GM19467 (cell line): ENCODE measurements around the gene ADAMTSL5.
"Not testable (repeated sequence)": the region's sequence is repeated elsewhere in the genome, so short reads cannot be mapped to it uniquely, and the experiment has no call there.

Experiments
- ATAC-seq: cut with Tn5 transposase; IDR thresholded peaks from one replicate; pipeline ENCODE4 v1.9.1; 2021; ENCODE audit warnings: mild to moderate bottlenecking, moderate library complexity; ENCODE audit not compliant: unreplicated experiment

ADAMTSL5 gene

DNA sequence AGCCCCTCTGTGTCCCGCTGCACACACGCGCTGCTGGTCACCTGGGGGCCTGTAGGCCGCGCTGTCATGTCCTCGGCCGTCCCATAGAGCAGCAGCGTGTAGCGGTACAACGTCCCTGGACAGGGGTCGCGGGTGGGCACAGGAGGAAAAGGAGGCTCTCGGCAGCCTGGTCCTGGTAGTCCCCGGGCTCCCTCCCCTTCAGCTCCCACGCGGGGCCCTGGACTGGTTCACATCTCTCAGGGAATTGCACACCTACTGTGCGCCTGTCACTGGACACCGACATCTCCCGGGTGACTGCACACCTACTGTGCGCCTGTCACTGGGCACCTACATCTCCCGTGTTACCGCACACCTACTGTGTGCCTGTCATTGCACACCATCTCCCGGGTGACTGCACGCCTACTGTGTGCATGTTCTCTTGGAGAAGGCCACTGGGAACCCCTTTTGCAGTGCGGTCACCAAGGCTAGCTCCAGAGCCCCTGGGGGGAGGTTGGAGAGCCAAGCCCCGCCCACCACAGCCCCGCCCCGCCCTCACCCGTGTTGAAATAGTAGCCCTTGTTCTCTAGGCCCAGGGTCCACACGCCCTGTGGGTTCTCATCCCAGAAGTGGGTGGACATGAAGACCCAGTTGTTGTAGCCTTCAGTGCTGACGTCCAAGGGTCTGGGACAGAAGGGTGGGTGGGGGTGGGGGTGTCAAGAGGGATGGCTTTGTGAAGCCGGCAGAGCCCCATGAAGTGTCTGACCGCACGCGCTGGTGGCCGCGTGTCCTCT lies 30.3 kb downstream of the ADAMTSL5 start:
- no peak for ATAC-seq

DNA sequence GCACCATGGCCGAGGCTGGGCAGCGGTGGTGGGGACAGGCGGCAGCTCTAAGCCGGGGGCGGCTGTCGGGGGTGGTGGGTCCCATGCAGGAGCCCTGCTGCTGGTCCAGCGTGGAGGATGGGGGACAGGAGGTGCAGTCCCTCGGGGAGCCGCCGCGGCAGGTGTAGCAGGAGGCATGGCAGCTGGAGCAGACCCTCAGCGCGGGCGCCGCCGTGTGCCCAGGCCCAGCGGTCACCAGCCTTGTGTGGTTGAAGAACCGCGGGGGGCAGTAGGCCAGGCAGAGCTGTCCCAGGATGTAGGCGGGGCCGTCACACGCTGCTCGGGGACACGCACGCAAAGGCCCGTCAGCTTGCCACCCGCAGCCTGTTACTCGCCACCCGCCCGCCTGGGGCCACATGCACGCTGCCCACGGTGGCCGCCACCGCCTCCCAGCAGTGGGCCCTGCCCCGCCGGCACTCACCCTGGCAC lies 30.9 kb downstream of the ADAMTSL5 start:
- ATAC-seq, result no peak

DNA sequence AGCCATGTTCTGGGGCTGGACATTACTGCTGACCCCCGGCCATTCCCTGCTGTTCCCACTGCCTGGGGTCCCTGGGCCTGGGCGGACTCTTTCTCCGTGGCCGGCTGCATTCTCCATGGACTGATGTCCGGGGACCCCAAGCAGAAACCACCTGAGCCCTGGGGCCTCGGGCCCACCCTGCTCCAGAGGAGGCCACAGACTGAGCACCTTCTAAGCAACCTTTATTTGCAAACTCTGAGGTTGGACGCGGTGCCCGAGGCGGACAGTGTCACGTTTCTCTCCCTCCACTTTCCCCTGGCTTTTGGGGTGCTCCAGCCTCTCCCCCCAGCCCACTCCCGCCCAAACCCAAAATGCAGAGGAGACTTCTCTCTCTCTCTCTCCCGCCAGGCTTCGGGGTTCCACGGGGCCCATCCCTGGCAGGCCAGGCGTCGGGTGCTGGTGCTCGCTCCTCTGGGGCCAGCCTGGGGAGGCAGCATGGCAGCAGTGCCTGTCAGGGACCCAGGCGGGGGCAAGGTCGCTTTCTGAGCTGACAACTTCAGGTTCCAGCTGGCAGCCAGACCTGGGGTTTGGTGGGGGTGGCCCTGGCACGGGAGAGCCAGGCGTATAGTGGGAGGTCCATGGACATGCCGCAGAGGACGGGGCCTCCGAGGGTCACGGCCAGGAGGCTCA lies 31.5 kb downstream of the ADAMTSL5 start:
- ATAC-seq, result no peak

DNA sequence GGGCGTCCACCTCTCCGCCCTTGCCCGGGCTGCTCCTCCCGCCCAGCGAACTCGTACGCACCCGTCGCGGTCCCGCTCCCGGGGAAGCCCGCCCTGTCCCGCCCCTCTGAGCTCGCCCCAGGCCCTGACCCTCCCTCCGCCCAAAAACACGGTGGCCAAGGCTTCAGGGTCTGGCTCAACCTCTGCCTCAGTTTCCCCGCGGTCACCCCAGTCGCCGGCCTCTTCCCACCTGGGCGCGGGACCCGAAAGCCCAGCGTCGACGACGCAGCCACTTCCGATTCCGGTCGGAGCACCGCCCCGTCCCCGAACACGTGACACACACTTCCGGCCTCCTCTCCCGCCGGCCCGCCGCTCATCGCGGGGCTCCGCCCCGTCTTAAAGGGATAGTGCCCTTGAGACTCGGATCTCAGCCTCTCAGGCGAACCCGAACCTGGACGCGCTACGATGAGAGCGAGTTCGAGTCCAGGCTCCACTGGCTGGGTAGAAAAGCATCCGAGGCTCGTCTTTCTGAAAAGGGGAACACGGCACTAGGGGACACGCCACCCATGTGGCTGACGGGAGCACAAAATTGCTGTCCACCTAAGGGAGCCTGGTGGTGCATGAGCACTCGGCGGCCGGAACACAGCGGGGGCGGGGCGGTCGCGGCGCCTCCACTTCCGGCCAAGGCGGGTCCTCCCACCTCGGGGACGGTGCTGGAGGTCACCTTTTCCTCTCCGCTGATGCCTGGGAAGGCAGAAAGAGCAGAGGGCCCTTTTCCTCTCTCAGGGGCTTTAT lies 33.7 kb downstream of the ADAMTSL5 start, which contains the start of gene C19orf25:
Gene C19orf25, minus strand, starts transcription at position 282 of the 774 bp plus-strand sequence. CDS start 312 bp downstream, outside the sequence.
- ATAC-seq, result peak; percentile 66

DNA sequence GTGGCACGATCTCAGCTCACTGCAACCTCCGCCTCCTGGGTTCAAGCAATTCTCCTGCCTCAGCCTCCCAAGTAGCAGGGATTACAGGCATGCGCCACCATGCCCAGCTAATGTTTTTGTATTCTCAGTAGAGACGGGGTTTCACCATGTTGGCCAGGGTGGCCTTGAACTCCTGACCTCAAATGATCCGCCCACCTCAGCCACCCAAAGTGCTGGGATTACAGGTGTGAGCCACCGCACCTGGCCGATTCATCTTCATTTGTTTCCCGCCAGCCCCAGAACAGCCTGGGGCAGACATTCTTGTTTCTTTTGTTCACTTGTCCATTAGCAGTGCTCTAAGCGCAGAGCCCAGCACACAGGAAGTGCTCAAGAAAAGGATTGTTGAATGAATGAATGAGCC lies 35.8 kb downstream of the ADAMTSL5 start:
- ATAC-seq, result not testable (repeated sequence)

DNA sequence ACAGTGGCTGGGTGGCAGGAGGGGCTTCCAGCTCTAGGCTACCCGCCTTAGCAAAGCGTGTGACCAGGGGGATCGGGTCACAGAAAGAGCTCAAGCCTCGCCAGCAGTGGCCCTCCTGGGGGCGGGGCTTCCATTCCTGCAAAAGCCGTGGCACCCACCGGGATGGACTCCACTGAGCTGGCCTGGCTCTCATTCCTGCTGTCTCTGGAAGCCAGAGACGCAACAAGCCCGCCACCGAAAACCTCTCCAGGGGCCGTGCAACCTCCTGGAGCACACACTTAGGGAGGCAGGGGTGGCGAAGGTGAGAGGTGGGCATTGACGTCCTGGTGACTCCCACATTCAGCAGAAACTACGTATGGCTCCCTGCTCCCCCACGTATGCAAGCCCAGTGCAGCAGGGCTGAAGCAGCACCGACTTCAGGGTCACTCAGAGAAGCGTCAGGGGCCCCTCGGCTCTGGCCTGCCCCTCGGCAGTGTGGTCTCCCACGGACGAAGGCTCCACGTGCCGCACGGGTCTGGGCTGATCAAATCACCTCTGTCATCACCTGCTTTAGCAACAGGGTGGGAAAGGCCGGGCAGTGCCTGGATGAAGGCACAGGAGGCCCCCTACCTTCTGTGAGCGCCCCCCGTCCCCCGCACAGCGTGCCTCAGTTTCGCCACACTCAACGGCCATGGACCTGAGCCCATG lies 36.9 kb downstream of the ADAMTSL5 start:
- no peak for ATAC-seq

DNA sequence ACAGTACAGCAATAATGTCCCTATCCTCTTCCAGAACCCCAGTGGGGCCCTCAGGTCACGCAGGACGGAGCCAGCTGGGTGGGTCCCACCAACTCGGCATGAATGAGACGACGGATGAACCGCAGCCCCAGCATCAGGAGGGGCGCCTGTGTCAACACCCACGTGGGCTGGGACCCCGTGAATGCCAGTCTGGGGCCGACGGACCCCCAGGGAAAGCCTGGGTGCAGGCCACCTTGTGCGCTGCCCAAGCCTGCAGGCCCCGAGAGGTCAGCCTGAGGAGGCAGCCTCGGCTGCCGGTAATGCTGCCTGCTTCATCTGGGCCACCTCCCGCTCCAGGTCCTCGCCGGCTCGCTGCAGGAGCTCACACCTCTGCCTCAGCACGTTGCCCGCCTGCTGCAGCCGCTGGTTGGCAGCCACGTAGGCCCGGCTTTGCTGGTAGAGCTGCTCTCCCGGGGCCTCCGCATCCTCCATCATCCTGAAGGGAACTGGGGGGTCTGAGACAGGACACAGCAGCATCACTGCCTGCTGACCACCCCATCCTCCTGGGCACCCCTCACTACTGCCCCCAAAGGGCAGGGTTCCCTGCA lies 38.0 kb downstream of the ADAMTSL5 start:
- ATAC-seq, result no peak

DNA sequence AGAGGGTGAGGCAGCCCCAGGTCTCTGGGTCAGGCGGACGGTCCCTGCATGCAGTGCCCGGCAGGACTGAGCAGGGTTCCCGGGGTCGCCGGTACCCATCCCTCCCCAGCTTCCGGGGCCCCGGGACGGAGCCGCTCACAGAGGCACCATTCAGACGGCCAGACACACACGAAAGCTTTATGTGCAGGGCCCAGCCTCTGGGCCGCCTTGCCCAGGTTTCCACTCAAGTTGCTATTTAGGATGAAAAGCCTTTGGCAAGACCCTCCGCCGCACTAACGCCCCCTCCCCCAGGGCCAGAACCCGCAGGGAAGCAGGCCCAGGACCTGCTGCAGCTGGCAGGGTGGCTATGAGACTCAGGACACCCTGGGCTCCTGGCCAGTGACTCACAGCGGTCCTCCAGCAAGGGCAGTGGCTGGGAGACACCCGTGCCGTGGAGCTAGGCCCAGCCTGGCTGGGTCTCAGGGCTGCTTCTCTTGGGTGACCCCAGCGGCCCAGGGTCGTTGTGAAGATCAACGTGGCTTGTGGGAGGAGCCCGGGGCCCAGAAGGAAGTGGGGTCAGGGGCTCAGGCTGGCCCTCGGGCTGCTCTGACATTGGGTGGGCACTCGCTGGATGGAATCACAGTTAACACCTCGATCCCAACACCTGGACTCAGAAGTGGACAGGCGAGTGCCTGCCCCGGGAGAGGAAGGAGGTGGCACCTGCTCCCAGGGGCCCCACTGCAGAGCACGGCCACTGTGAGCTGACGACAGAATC lies 38.6 kb downstream of the ADAMTSL5 start:
- ATAC-seq, result no peak

DNA sequence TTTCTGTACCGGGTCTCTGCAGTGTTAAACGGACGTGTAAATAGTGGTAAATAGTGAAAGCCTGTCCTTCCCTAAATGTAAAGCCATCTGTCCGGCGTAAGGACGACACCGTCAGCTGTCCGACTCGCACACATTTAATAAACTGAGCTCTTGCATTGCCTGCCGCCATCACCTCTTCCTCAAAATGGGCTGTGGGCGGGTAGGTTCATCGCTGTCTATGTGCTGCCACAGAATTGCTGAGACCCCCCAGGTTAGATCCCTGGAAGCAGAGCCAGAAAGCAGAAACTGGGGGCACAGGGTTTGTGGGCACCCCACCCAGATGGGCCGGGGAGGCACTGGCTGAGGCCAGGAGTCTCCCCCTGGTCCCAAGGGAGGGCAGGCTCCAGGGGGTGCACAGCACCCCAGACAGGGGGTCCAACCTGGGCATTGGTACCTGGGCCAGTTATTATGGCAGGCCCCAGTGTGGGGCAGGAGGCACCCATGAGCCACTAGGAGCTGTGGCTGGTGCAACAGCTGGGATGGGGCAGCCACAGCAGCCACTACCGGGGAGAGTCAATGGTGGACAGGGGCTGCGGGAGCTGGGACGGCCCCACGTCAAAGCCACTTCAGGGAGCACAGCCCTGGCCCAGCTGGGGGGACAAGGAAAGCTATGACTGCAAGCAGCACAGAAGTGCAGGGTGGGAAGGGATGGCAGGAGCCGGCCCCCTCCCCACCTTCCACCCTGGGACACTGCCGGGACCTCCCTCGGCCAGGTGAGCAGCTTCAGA lies 39.6 kb downstream of the ADAMTSL5 start:
- no peak for ATAC-seq

DNA sequence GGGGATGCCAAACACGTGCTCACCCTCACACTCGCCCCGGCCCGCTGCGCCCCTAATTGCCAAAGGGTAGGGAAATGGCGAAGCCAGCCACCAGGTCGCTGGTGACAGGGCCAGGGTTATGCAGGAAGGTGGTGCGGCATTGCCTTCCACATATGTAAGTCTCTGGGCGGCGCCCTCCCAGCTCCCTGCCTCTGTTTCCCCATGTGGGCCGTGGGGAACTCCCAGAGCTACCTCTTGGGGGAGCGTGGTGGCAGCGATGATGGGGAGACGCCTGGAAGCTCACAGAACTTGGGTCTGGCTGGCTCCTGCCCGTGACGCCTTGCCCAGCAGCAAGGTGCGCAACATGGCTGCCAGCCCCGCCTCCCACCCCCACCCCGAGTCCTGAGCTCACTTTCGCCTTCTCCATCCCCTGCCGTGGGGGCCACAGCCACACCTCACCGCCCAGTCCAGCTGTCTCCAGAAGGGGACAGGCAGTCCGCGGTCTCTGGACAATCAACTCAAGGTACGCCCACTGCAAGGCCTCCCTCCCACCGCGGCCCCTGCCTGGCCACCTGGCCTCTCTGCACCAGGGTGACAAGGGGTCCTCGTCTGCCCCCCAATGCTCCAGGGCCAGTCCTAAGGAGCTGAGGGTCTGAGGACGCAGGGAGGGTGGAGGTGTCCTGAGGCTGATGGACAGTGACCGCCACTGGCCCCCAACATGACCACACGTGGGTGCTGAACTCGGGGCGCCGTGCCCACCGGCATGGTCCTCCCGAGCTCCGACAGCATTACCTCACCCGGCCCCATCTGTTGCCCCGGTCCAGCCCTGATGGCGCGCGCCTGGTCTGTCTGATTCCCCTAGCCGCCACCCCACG lies 40.4 kb downstream of the ADAMTSL5 start:
- ATAC-seq, result no peak

DNA sequence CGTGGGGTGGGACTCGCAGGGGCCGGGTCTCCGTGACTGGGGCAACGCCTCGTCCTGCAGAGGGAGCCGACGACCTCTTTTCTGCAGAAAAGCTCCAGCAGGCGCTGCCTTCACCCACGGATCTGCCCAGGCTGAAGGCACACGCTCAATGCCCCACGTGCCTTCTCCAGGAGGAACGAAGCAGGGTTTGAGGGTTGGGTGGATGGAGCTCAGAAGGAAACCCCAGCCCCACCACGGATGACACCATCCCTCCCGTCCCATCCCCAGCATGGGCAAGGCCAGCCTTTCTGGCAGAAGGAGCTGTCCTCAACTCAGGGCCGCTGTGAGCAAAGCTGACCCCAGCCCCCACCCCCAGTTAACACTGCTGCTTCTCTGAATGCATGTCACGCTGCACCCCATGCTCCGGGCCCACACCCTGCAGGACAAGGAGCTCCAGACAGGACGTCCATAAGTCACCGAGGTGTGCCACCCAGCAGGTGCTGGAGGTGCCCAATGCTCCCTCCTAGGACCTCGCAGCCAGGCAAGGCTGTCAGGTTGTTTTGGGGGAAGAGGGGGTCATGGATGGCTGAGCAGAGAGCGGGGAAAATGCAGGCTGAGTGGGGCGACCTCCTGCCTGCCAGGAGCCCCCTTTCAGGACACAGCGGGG lies 41.2 kb downstream of the ADAMTSL5 start:
- no peak for ATAC-seq

DNA sequence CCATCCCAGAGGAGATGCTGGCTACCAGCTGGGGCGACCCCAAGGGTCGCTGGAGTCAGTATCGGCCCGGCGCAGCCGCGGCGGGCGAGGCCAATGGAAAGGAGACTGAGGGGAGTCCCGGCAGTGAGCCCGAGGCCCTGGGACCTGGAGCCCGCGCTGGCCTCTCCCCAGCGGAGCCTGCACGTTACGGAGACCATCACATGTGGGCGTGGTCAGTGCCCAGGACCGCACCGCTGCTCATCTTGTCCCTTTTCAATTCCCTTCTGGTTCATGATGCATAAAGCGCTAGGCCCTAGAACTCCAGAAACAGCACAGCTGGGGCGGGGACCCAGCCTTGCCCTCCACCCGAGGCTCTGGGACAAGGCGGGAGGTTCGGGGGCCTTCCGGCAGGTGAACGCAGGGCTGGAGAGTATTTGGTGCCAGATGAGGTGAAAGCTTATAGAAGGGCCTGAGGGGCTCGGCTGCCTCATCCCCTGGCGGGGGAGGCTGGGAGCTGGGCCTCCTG lies 41.8 kb downstream of the ADAMTSL5 start:
- ATAC-seq, result no peak

DNA sequence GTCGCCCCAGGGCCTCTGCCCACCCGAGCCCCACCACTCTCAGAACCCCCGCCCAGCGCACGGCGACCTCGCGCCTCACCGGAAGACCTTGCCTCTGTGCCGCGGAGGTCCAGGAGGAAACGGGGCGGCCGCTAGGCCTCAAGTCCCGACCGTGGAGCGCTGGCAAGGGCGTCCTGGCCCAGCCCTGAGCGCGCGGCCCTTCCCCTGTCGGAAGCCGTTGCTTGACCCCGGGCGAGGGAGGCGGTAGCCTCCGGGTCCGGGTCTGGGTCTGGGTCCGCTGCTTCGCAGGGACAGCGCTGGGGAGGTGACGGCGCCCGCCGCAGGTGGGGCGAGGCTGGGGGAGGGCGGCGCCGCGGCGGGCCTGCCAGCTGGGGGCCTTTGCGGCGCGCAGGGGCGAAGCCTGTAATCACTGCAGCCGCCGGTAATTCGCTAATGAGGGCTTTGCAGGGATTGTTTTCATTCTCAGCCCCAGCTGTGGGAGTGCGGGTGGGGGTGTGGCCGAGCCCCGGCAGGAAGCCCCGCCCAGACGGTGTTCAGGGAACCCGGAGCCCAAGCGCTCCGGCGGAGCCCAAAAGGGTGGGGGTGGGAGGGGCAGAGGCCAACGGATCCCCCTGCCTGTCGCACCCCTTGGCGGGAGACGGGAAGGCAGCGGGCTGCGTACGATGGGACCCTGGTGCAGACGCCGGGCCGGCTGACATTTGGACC lies 42.4 kb downstream of the ADAMTSL5 start:
- no peak for ATAC-seq

DNA sequence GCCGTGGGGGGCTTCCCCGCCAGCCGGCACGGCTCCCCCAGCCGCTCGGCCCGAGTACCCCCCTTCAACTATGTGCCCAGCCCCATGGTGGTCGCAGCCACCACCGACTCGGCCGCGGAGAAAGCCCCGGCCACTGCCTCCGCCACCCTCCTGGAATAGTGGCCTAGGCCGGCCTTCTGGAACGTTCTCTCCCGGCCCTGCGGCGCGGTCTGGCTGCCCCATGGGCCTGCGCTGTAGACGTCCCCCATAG lies 42.8 kb downstream of the ADAMTSL5 start:
- ATAC-seq, result no peak

DNA sequence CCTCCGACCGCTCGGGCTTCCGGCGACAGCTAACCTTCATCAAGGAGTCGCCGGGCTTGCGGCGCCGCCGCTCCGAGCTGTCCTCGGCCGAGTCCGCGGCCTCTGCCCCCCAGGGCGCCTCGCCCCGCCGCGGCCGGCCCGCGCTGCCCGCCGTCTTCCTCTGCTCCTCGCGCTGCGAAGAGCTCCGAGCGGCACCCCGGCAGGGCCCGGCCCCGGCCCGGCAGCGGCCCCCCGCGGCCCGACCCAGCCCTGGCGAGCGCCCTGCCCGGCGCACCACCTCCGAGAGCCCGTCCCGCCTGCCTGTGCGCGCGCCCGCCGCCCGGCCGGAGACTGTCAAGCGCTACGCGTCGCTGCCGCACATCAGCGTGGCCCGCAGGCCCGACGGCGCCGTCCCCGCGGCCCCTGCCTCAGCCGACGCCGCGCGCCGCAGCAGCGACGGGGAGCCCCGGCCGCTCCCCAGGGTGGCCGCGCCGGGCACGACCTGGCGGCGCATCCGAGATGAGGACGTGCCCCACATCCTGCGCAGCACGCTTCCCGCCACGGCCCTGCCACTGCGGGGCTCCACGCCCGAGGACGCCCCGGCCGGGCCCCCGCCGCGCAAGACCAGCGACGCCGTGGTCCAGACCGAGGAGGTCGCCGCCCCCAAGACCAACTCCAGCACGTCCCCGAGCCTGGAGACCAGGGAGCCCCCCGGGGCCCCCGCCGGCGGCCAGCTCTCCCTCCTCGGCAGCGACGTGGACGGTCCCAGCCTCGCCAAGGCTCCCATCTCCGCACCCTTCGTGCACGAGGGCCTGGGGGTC lies 43.4 kb downstream of the ADAMTSL5 start:
- no peak for ATAC-seq

DNA sequence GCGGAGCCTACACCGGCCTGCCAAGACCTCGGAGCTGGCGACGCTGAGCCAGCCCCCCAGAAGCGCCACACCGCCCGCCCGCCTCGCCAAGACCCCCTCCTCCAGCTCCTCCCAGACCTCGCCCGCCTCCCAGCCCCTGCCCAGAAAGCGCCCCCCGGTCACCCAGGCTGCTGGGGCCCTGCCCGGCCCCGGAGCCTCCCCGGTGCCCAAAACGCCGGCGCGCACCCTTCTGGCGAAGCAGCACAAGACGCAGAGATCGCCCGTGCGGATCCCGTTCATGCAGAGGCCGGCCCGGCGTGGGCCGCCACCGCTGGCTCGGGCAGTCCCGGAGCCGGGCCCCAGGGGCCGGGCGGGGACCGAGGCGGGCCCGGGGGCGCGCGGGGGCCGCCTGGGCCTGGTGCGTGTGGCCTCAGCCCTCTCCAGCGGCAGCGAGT lies 44.0 kb downstream of the ADAMTSL5 start:
- ATAC-seq, result no peak
